IMR-90 (cell line): ENCODE results near the gene NKPD1. TPM values are rescaled to one million over a fixed set of nuclear protein-coding genes. Genes with fewer than 3 reads are reported as not detected.

Source experiments
- ATAC-seq: fragments of 200-7000 bp; cut with Tn5 transposase; 2 replicates; pipeline ENCODE4 v1.9.1; 2020; ENCODE audit warnings: low read depth, mild to moderate bottlenecking, moderate library complexity
- BruUV-seq: library from RNA; stranded (reverse); fragments of 400-500 nt; replicated peaks from 2 replicates; lab custom pipeline; 2021; lab: Mats Ljungman, UMichigan
- CTCF ChIA-PET: fragments of 300-600 bp; formaldehyde crosslinking; extraction: SDS; loops from one replicate; lab custom pipeline; 2021; ENCODE audit warnings: antibody characterized with exemption; lab: Yijun Ruan, JAX
- POLR2A ChIA-PET: fragments of 300-600 bp; sonication (Branson Sonifier 250); formaldehyde crosslinking; loops from one replicate; lab custom pipeline; 2022; ENCODE audit warnings: antibody characterized with exemption; ENCODE audit not compliant: unreplicated experiment; lab: Charles Lee
- DNase-seq: peaks from one replicate; pipeline ENCODE4 v3.0.0; 2013
- H2AFZ ChIP-seq: replicated peaks from 2 replicates; pipeline ENCODE3; 2013; ENCODE audit warnings: low read length, mild to moderate bottlenecking; ENCODE audit not compliant: poor library complexity
- H2AK5ac ChIP-seq: 2 replicates; pipeline ENCODE4 v1.6.1; 2013; ENCODE audit warnings: low read depth, low read length, inconsistent platforms
- H2AK9ac ChIP-seq: replicated peaks from 2 replicates; pipeline ENCODE3; 2013; ENCODE audit warnings: mild to moderate bottlenecking, low read depth, low read length, moderate library complexity; ENCODE audit not compliant: poor library complexity
- H2BK120ac ChIP-seq: 2 replicates; pipeline ENCODE4 v1.6.1; 2013; ENCODE audit warnings: low read depth, low read length, inconsistent platforms
- H2BK15ac ChIP-seq: 3 replicates; pipeline ENCODE4 v1.6.1; 2013; ENCODE audit warnings: low read depth, low read length, inconsistent platforms
- H2BK20ac ChIP-seq: 2 replicates; pipeline ENCODE4 v1.6.1; 2013; ENCODE audit warnings: low read depth, mild to moderate bottlenecking, inconsistent platforms, low read length, moderate library complexity
- H2BK5ac ChIP-seq: 2 replicates; pipeline ENCODE4 v1.6.1; 2013; ENCODE audit warnings: mild to moderate bottlenecking, low read depth, low read length, inconsistent platforms; ENCODE audit not compliant: poor library complexity, severe bottlenecking
- H3K14ac ChIP-seq: replicated peaks from 2 replicates; pipeline ENCODE4 v1.6.1; 2013; ENCODE audit warnings: low read depth, low read length, inconsistent platforms
- H3K18ac ChIP-seq: 2 replicates; pipeline ENCODE4 v1.6.1; 2013; ENCODE audit warnings: low read depth, low read length, control low read depth
- H3K23ac ChIP-seq: 2 replicates; pipeline ENCODE4 v1.6.1; 2013; ENCODE audit warnings: low read depth, low read length, inconsistent platforms
- H3K27ac ChIP-seq: 2 replicates; pipeline ENCODE4 v1.5.1; 2013; ENCODE audit warnings: mild to moderate bottlenecking, control low read depth, low read length; ENCODE audit not compliant: insufficient read depth
- H3K27me3 ChIP-seq: 2 replicates; pipeline ENCODE4 v1.6.1; 2013; ENCODE audit warnings: low read length; ENCODE audit not compliant: control insufficient read depth, insufficient read depth
- H3K36me3 ChIP-seq: 2 replicates; pipeline ENCODE4 v1.6.1; 2013; ENCODE audit warnings: low read length, mixed read lengths; ENCODE audit not compliant: control insufficient read depth, insufficient read depth
- H3K4ac ChIP-seq: 2 replicates; pipeline ENCODE4 v1.6.1; 2013; ENCODE audit warnings: low read depth, low read length, inconsistent platforms
- H3K4me1 ChIP-seq: 2 replicates; pipeline ENCODE4 v1.6.1; 2013; ENCODE audit warnings: low read length, mixed read lengths; ENCODE audit not compliant: control insufficient read depth, insufficient read depth
- H3K4me2 ChIP-seq: 2 replicates; pipeline ENCODE4 v1.6.1; 2013; ENCODE audit warnings: low read depth, mild to moderate bottlenecking, control low read depth, low read length, moderate library complexity
- H3K4me3 ChIP-seq: 2 replicates; pipeline ENCODE4 v1.5.1; 2013; ENCODE audit warnings: low read depth, mild to moderate bottlenecking, control low read depth, low read length, moderate library complexity; ENCODE audit not compliant: insufficient read depth
- H3K56ac ChIP-seq: 2 replicates; pipeline ENCODE4 v1.6.1; 2013; ENCODE audit warnings: low read length, inconsistent platforms; ENCODE audit not compliant: insufficient read depth; ENCODE audit errors: extremely low read depth
- H3K79me1 ChIP-seq, 2 experiments: 2 replicates each; pipeline ENCODE4 v1.6.1; 2013; ENCODE audit warnings: low read length in 2 of 2, inconsistent platforms in 1 of 2, low read depth in 1 of 2
- H3K9ac ChIP-seq: 2 replicates; pipeline ENCODE4 v1.6.1; 2013; ENCODE audit warnings: low read depth, low read length, control low read depth
- H3K9me1 ChIP-seq: 2 replicates; pipeline ENCODE4 v1.6.1; 2013; ENCODE audit warnings: low read length, inconsistent platforms; ENCODE audit not compliant: insufficient read depth
- H3K9me3 ChIP-seq: 2 replicates; pipeline ENCODE4 v1.6.1; 2013; ENCODE audit warnings: low read length; ENCODE audit not compliant: control insufficient read depth, insufficient read depth
- H4K20me1 ChIP-seq: 2 replicates; pipeline ENCODE4 v1.6.1; 2013; ENCODE audit warnings: low read length, inconsistent platforms; ENCODE audit not compliant: insufficient read depth
- H4K5ac ChIP-seq: 2 replicates; pipeline ENCODE4 v1.6.1; 2013; ENCODE audit warnings: mild to moderate bottlenecking, low read depth, low read length, control low read depth
- H4K8ac ChIP-seq, 2 experiments: 2 replicates each; pipeline ENCODE4 v1.6.1; 2013; ENCODE audit warnings: low read depth in 2 of 2, low read length in 2 of 2, control low read depth in 1 of 2, inconsistent platforms in 1 of 2
- H4K91ac ChIP-seq: 2 replicates; pipeline ENCODE4 v1.6.1; 2013; ENCODE audit warnings: low read depth, low read length, inconsistent platforms; ENCODE audit not compliant: insufficient read depth
- CEBPB ChIP-seq: IDR thresholded peaks from 2 replicates; pipeline ENCODE4 v1.6.1; 2012; ENCODE audit warnings: low read depth, low read length, improper control_type of control experiment
- CHD1 ChIP-seq: IDR thresholded peaks from 2 replicates; pipeline ENCODE4 v1.6.1; 2012; ENCODE audit warnings: low read depth, low read length, improper control_type of control experiment
- CTCF ChIP-seq: conservative IDR thresholded peaks from 2 replicates; pipeline ENCODE4 v1.5.1; 2012; ENCODE audit warnings: mild to moderate bottlenecking, low read depth, low read length, improper control_type of control experiment
- POLR2A ChIP-seq: IDR thresholded peaks from 2 replicates; pipeline ENCODE4 v1.6.1; 2012; ENCODE audit warnings: mild to moderate bottlenecking, low read depth, low read length
- RCOR1 ChIP-seq: IDR thresholded peaks from 2 replicates; pipeline ENCODE4 v1.6.1; 2012; ENCODE audit warnings: mild to moderate bottlenecking, low read length, improper control_type of control experiment; ENCODE audit not compliant: insufficient replicate concordance
- RFX5 ChIP-seq: IDR thresholded peaks from 2 replicates; pipeline ENCODE4 v1.8.0; 2012; ENCODE audit warnings: low read depth, mild to moderate bottlenecking, low read length, moderate library complexity
- SMC3 ChIP-seq: fragments of 150-350 bp; IDR thresholded peaks from 2 replicates; pipeline ENCODE4 v1.6.1; 2016; ENCODE audit warnings: low read depth, mild to moderate bottlenecking, antibody characterized with exemption, low read length, moderate library complexity
- WGBS, 2 experiments: methylation state at CpG; one replicate each; pipeline versions ENCODE4 v1.1.5 to v1.1.7; 2013; ENCODE audit warnings: missing lambda C conversion rate in 2 of 2; ENCODE audit not compliant: insufficient read length in 1 of 2; ENCODE audit errors: extremely low coverage in 2 of 2; 5-methylcytosine and 5-hydroxymethylcytosine counted together
- dilution Hi-C: fragments of 300-500 bp; cut with HindIII; formaldehyde crosslinking; loops from one replicate; pipeline ENCODE4 v1.14.3; 2018; ENCODE audit warnings: low sequenced_read_pairs; ENCODE audit not compliant: unreplicated experiment
- in situ Hi-C: fragments of 300-500 bp; cut with MboI; formaldehyde crosslinking; loops from 3 replicates; pipeline ENCODE4 v1.14.3; 2019; ENCODE audit warnings: low sequenced_read_pairs, inconsistent platforms, mixed read lengths
- intact Hi-C: fragments of 100-400 bp; cut with micrococcal nuclease; formaldehyde crosslinking; loops from 2 replicates; pipeline ENCODE4 v1.10.0; 2022
- polyA plus RNA-seq, 3 experiments: library from polyadenylated mRNA; depleted of rRNA; stranded (reverse); fragments of >200 nt; gene quantifications; 2 replicates each; pipeline ENCODE4 v1.2.3, GENCODE V29; 2012; ENCODE audit warnings: low replicate concordance in 1 of 3
- total RNA-seq: library from RNA; depleted of rRNA; stranded (reverse); fragments of >200 nt; gene quantifications from 2 replicates; pipeline ENCODE4 v1.2.3, GENCODE V29; 2012

Gene NKPD1
- total and polyA plus RNA-seq, 2 of the 4 experiments (the other 2 are of a cell fraction): under 0.01 to 0.09 TPM

- TF ChIP-seq CHD1: no peak
Observed at GRCh38 chr19:45139286-45140143, 21.3 kb downstream of the NKPD1 start (continued).

GRCh38 chr19:45138303-45138751, 22.5 kb downstream of the NKPD1 start:
- Histone ChIP-seq H3K9me1 (peaks cover 10% of the 10 kb centered on the region), H2BK5ac (no peak overlapping the region), H3K23ac (no peak overlapping the region), H3K4ac (no peak overlapping the region), H3K9me3 (no peaks in the 10 kb centered on the region), H3K4me2 (no peak overlapping the region), H3K36me3 (peaks cover 25% of the 10 kb centered on the region), H2AFZ (peak overlapping the region; percentile 32), H4K5ac (no peak overlapping the region), H4K91ac (no peak overlapping the region), H4K20me1 (peaks cover 37% of the 10 kb centered on the region), H3K14ac (no peak overlapping the region), H3K27ac (no peak overlapping the region), H2AK5ac (no peak overlapping the region), H3K9ac (no peak overlapping the region), H3K56ac (no peak overlapping the region), H2BK15ac (no peak overlapping the region), H3K79me1 (peaks cover 28 to 59% of the 10 kb centered on the region in 2 experiments), H2BK120ac (no peak overlapping the region), H2BK20ac (no peak overlapping the region), H3K27me3 (no peaks in the 10 kb centered on the region), H3K4me1 (peaks cover 2% of the 10 kb centered on the region; the same call in 1 of the 2 replicates), H3K4me3 (no peak overlapping the region), H4K8ac (no peak overlapping the region), H3K18ac (no peak overlapping the region), H2AK9ac (no peak overlapping the region)
- intact Hi-C loops: no loop called here
- TF ChIP-seq RFX5 (no peak), SMC3 (no peak), CEBPB (no peak), POLR2A (no peak), RCOR1 (no peak), CTCF (no peak)
- POLR2A ChIA-PET: no interaction called here
- WGBS, 2 experiments: 84% methylated on average over 6 of the region's 11 CpGs; no CpG with 5 or more reads in 1 of the 2 experiments
- DNase-seq (no peak), ATAC-seq (no peak)
- CTCF ChIA-PET: interaction anchor here (0.8 kb wide), 1 partner anchor 33 kb away, joined by 3 read pairs; no protein-coding TSS in a partner anchor
- in situ Hi-C loops: no loop called here
- dilution Hi-C loops: no loop called here
- no TSS peak for BruUV-seq
